ENCODE data around the gene AAK1. TPM values are rescaled to one million over a fixed set of nuclear protein-coding genes. Genes with fewer than 3 reads are reported as not detected.

Gene AAK1
- total RNA-seq, 4 donors from 2014 or later = 42.5 to 55.9 (median 51.2) TPM

GRCh38 chr2:69621440-69621839 is 22.1 kb downstream of the AAK1 start:
- TF ChIP-seq CTCF (IDR thresholded peaks at IDR 0.05; ENCODE audit: low read depth) = no peak

- no peak for TF ChIP-seq CTCF (IDR thresholded peaks at IDR 0.05; ENCODE audit: low read depth)
Measured at GRCh38 chr2:69620870-69621269, 22.7 kb downstream of the AAK1 start.

GRCh38 chr2:69619725-69620124 is 23.8 kb downstream of the AAK1 start:
- no peak for TF ChIP-seq CTCF (IDR thresholded peaks at IDR 0.05; ENCODE audit: low read depth)

- no peak for TF ChIP-seq CTCF (IDR thresholded peaks at IDR 0.05; ENCODE audit: low read depth)
Measured at GRCh38 chr2:69618362-69618761, 25.2 kb downstream of the AAK1 start.

GRCh38 chr2:69617744-69618143 is 25.8 kb downstream of the AAK1 start:
- no peak for TF ChIP-seq CTCF (IDR thresholded peaks at IDR 0.05; ENCODE audit: low read depth)

- TF ChIP-seq CTCF (IDR thresholded peaks at IDR 0.05; ENCODE audit: low read depth) = no peak
Measured at GRCh38 chr2:69616755-69617154, 26.8 kb downstream of the AAK1 start.

GRCh38 chr2:69615969-69616368 is 27.6 kb downstream of the AAK1 start:
- no peak for TF ChIP-seq CTCF (IDR thresholded peaks at IDR 0.05; ENCODE audit: low read depth)

Data from subcutaneous adipose tissue (tissue), 4 donors.